ENCODE results near the gene OR8G5.
"Not testable (repeated sequence)": the region's sequence is repeated elsewhere in the genome, so short reads cannot be mapped to it uniquely, and the experiment has no call there.

The OR8G5 gene, protein sequence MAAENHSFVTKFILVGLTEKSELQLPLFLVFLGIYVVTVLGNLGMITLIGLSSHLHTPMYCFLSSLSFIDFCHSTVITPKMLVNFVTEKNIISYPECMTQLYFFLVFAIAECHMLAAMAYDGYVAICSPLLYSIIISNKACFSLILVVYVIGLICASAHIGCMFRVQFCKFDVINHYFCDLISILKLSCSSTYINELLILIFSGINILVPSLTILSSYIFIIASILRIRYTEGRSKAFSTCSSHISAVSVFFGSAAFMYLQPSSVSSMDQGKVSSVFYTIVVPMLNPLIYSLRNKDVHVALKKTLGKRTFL

DNA sequence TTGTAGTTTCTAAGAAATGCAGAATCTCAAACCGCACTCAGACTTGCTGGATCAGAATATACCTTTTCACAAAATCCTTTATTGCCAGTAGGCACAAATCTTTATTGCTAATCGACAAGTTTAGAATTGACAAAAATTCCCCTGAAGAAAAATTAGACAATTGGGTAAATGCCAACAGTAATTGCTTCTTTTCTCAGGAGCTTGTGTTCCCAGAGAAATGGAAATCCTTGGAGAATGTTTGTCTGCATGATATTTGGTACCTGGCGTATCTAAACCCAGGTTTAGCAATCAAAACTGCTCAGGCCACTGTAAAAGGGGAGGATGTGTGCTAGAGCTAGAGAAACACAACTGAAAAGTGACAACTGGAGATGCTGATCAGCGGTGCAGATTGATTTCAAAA, at the start of gene OR8G5:
Gene OR8G5, plus strand, starts transcription at position 301 of the 400 bp plus-strand sequence. CDS start 8,556 bp downstream, outside the sequence.
- in situ Hi-C loops (cut with MboI; ENCODE audit: low sequenced_read_pairs): no loop called here

DNA sequence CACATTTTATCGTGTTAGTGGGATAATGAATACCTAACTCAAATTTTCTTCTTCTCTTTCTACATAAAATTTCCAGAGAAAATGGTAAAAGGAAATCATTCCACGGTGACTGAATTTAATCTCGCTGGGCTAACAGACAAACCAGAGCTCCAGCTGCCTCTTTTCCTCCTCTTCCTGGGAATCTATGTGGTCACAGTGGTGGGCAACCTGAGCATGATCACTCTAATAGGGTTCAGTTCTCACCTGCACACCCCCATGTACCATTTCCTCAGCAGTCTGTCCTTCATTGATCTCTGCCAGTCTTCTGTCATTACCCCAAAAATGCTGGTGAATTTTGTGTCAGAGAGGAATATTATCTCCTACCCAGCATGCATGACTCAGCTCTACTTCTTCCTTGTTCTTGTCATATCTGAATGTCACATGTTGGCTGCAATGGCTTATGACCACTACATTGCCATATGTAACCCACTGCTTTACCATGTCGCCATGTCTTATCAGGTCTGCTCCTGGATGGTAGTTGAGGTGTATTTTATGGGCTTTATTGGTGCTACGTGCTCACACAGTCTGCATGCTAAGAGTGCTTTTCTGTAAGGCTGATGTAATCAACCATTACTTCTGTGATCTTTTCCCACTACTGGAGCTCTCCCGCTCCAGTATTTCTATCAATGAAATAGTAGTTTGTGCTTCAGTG, 48.9 kb upstream of the OR8G5 start:
- in situ Hi-C loops (cut with MboI; ENCODE audit: low sequenced_read_pairs): no loop called here

DNA sequence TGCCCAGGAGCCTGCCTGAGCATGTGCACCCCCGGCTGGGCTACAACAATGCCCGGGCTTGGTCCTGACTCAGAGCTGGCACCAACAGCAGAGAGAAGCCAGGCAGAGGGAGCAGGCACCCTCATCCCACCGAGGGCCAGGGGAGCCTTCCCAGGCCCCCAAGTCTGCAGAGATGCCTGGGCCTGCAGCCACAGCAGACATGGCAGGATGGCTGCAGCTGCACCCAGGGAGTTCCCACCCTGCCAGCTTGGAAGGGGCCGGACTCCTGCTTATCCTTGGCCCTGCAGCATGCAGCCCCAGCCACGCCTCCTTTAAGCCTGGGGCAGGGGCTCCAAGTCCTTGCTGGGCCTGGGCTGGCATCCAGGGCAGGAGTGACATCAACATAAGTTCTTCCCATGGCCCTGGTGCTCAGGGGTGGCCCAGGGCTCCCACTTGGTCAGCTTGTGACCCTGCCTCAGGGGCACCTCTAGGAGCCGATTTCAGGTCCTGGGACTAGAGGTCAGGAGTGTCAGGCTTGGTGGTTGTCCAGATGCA, 46.3 kb upstream of the OR8G5 start:
- in situ Hi-C loops (cut with MboI; ENCODE audit: low sequenced_read_pairs): no loop called here

DNA sequence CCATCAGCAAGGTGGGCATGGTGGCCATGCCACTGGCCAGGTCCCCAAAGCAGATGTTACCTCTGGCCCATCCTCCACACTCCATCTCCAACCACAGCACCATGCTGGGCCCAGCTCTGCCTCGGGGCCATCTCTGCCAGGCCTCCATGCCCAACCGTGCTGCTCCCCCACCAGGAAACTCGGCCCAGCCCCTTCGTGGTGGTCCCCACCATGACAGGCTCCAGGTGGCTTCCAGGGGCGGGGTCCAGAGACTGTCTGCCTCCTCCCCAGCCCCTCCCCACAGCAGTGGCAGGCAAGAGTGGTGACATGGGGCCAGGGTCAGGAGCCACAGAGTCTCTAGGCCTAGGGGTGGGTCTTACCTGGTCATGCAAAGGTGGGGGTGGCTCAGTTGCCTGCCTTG, 45.8 kb upstream of the OR8G5 start:
- in situ Hi-C loops (cut with MboI; ENCODE audit: low sequenced_read_pairs): no loop called here

DNA sequence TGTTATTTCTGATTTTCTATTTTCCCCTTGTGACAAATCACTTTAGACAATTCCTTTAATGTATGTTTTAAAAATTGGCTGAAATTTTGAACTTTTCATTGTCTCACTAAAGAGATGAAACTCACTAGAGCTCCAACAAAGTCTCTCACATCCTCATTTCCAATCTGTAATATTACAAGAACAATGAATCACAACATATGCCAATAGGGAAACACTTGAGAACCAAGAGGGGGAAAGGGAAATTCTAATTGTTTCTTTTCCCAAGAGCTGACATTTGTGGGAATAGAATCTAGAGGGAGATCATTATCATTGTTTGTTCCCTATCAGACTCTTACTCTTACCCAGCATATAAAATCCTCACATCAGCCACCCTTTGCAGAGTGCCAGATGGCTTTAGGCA, 44.9 kb upstream of the OR8G5 start:
- in situ Hi-C loops (cut with MboI; ENCODE audit: low sequenced_read_pairs): no loop called here

DNA sequence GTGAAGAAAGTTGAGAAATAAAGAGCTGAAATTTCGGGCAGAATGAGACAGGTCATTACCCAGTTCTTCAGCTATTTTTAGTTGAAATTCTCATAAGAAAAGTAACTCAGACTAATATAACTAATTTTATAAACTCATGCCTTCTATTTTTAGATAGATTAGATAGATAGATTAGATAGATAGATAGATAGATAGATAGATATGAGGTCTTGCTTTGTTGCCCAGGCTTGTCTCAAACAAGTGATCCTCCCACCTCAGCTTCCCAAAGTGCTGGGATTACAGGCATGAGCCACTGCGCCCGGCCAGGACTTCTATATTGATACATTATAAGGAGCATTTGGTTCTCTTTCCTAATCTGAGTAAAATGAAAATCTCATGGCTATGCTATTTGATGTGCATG, 42.1 kb upstream of the OR8G5 start:
- in situ Hi-C loops (cut with MboI; ENCODE audit: low sequenced_read_pairs): no loop called here

DNA sequence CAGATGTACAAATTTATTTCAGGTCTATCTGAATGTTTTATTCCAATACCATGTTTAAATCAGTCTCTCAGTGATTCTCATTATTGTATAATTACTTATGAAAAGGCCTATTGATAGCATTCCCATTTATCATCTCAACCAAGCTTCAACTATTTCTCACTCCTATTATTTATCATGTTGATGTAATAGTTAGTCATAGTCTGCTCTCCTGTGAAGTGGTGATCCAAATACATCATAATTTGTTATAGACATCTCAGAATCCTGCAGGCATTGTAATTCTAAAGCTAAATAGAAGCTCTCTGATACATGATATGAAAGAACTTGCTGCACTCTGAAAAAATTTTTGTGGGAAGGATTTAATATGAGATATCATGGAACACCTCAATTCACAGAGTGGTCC, 37.0 kb upstream of the OR8G5 start:
- in situ Hi-C loops (cut with MboI; ENCODE audit: low sequenced_read_pairs): no loop called here

DNA sequence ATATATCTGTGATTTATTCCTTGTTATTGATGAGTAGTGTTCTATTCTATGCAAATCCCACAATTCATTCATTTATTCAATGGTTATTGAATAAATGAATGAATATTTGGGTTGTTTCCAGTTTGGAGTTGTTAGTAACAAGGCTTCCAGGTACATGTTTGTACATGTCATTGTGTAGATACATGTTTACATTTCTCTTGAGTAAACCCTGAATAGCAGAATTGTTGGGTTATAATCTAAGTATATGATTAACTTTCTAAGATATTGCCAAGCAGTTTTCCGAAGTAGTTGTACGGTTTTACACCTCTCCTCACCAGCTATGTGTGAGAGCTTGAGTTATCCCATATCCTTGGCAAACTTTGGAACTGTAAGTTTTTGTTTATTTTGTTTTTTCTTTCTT, 33.8 kb upstream of the OR8G5 start:
- in situ Hi-C loops (cut with MboI; ENCODE audit: low sequenced_read_pairs): no loop called here

DNA sequence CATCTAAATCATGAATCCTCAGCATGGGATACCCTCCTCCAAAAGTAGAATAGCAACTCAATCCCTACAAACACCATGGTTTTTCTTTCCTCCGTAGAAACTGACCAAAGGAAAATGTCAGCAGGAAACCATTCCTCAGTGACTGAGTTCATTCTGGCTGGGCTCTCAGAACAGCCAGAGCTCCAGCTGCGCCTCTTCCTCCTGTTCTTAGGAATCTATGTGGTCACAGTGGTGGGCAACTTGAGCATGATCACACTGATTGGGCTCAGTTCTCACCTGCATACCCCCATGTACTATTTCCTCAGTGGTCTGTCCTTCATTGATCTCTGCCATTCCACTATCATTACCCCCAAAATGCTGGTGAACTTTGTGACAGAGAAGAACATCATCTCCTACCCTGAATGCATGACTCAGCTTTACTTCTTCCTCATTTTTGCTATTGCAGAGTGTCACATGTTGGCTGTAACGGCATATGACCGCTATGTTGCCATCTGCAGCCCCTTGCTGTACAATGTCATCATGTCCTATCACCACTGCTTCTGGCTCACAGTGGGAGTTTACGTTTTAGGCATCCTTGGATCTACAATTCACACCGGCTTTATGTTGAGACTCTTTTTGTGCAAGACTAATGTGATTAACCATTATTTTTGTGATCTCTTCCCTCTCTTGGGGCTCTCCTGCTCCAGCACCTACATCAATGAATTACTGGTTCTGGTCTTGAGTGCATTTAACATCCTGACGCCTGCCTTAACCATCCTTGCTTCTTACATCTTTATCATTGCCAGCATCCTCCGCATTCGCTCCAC, 31.4 kb upstream of the OR8G5 start:
- in situ Hi-C loops (cut with MboI; ENCODE audit: low sequenced_read_pairs): not testable (repeated sequence)

DNA sequence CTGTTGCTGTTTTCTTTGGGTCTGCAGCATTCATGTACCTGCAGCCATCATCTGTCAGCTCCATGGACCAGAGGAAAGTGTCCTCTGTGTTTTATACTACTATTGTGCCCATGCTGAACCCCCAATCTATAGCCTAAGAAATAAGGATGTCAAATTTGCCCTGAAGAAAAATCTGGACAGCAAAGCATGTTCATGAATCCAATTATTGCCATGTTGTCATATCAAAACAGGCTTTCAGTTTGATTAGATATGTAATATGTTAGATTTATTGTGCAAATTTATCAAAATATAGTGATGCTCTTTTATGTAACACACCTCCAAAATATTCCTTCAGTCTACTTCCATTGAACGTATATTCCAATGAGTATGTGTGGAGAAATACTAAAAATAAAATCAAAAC, 30.7 kb upstream of the OR8G5 start:
- in situ Hi-C loops (cut with MboI; ENCODE audit: low sequenced_read_pairs): no loop called here

DNA sequence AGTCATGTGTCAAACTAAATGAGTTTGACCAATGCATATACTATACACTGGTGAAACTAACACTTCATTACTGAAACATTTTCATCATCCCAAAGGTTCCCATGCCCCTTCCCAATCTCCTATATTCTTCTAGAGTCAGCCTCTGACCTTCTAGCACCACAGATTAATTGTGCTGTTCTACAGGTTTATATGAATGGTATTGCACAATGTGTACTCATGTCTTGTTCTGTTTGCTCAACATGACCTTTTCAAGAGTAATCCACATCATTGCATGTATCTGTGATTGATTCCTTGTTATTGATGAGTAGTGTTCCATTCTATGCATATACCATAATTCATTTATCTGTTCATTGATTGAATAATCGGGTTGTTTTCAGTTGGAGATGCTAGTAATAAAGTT, 22.8 kb upstream of the OR8G5 start:
- in situ Hi-C loops (cut with MboI; ENCODE audit: low sequenced_read_pairs): no loop called here

DNA sequence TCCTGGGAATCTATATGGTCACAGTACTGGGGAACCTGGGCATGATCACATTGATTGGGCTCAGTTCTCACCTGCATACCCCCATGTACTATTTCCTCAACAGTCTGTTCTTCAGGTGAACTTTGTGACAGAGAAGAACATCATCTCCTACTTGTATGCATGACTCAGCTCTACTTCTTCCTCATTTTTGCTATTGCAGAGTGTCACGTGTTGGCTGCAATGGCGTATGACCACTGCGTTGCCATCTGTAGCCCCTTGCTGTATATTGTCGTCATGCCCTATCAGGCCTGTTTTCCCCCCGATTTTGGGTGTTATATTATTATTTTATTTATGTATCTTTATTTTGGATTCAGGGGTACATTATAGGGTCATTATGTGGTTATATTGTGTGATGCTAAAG, 17.7 kb upstream of the OR8G5 start:
- in situ Hi-C loops (cut with MboI; ENCODE audit: low sequenced_read_pairs): no loop called here

DNA sequence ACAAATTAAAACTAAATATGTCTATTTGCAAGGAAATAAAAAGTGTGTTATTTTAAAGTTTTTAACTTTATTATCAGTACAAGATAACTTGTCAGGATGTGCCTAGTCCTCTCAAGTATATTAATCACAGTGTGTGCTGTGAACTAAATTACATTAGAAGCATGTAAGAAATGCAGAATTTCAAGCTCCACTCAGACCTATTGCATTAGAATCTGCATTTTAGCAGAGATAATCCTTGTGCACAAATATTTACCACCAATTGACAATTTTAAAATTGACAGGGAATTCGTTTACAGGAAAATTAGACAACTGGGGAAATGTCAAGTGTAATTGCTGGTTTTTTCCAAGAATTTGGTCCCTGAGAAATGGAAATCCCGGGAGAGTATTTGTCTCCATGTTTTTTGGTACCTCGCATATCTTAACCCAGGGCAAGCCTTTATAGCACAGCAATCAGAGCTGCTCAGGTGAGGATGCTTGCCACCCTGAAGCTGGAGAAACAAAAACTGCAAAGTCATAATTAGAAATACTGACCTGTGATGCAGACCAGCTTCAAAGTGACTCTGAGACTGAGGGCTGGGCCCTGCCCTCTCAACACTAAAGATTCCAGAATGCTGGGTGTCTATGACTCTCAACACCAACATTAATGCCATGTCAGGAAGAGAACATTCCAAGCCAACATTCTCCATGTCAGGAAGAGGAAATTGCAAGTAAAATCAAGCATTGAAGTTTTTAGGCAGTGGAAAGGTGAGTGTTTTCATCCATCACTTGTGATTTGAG, 15.4 kb upstream of the OR8G5 start, which contains the start of gene OR8G1:
Gene OR8G1, plus strand, starts transcription at position 475 of the 777 bp plus-strand sequence. CDS start 8,581 bp downstream, outside the sequence.
- in situ Hi-C loops (cut with MboI; ENCODE audit: low sequenced_read_pairs): no loop called here

DNA sequence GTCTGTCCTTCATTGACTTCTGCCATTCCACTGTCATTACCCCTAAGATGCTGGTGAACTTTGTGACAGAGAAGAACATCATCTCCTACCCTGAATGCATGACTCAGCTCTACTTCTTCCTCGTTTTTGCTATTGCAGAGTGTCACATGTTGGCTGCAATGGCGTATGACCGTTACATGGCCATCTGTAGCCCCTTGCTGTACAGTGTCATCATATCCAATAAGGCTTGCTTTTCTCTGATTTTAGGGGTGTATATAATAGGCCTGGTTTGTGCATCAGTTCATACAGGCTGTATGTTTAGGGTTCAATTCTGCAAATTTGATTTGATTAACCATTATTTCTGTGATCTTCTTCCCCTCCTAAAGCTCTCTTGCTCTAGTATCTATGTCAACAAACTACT, 6.3 kb upstream of the OR8G5 start:
- in situ Hi-C loops (cut with MboI; ENCODE audit: low sequenced_read_pairs): not testable (repeated sequence)

DNA sequence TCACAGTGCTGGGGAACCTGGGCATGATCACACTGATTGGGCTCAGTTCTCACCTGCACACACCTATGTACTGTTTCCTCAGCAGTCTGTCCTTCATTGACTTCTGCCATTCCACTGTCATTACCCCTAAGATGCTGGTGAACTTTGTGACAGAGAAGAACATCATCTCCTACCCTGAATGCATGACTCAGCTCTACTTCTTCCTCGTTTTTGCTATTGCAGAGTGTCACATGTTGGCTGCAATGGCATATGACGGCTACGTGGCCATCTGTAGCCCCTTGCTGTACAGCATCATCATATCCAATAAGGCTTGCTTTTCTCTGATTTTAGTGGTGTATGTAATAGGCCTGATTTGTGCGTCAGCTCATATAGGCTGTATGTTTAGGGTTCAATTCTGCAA, 8.9 kb downstream of the OR8G5 start:
- in situ Hi-C loops (cut with MboI; ENCODE audit: low sequenced_read_pairs): not testable (repeated sequence)

DNA sequence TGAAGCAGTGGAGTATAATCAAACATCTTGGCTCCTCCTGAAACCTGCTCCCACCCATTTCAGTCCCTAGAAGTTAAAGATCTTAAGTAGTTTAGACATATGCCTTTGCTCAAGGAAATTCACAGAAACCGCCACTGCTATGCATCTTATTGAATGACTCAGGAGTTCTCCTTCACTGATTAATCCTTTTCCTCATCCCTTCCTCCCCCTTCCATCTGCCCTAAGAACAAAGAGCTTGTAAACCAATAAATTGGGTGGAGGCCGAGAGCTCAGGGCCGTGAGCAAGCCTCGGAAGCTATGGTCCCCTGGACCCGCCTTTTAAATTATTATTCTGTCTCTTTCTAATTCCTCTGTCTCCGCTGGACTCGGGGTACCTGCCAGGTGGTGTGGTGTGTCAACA, 14.7 kb downstream of the OR8G5 start:
- in situ Hi-C loops (cut with MboI; ENCODE audit: low sequenced_read_pairs): not testable (repeated sequence)

DNA sequence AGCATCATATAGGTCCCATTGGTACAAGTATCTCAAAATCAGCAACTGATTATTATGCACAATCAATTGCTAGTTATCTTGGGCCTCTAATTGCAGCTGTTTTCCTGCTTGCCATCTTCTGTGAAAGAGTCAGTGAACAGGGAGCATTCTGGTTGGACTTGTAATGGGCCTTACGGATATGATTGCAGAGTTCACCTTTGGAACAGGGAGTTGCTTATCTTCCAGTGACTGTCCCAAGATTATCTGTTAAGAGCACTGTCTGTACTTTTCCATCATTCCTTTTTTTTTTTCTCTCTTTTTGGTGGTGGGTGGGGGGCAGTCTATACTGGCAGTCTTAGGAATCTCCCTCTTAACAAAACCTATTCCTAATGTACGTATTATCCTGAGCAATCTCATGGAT, 17.8 kb downstream of the OR8G5 start:
- in situ Hi-C loops (cut with MboI; ENCODE audit: low sequenced_read_pairs): no loop called here

DNA sequence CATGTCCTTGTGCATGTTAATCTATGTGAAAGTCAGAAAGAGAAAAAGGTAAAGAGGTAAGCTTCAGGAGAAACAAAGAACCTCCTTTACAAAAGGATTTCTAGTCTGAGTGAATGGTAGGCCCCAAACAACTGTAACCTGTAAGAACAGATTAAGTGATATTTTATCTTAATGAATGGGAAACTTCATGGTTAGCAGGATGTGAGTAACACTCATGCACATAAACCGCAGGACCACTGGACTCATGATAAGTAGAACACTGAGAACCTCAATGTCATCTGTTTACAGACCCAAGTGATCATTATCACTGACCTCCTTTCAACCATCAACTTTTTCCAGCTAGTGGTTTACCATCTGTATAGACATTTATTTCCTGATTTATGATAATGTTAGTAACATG, 19.9 kb downstream of the OR8G5 start:
- in situ Hi-C loops (cut with MboI; ENCODE audit: low sequenced_read_pairs): no loop called here

DNA sequence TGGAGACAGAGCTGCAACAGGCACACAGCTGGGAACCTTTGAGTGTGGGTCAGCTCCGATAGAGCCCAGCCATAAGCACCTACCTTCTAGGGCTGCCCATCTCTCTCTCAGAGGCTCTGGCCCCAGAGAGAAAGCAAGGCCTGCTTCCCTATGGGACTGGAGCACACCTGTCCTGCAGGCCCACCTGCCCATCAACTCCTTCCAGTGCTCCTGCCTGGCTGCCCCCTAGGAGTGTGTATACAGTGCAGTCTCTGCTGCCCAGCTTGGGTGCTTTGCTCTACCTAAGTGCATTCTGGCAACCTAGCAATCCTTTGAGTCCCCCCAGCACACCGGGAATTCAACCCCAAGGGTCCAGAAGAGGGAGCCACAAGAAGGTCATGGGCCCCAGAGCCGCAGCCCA, 21.0 kb downstream of the OR8G5 start:
- in situ Hi-C loops (cut with MboI; ENCODE audit: low sequenced_read_pairs): no loop called here

DNA sequence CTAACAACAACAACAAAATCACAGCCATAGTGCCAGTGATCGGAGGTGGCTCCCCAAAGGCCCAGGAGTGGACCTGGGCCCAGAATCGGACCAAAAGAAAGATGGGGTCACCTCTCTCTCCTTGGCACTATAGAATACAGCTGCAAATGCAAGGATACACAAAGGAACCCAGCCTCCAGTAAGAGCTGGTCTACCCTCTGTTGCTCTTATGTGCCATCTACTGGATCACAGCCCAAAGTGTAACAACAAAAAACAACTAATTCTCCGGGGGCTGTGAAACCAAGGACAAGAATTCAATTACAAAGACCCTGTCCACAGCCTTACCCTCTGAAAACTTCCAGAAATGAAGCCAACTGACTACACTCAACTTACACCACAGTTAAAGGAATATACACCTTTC, 21.6 kb downstream of the OR8G5 start:
- in situ Hi-C loops (cut with MboI; ENCODE audit: low sequenced_read_pairs): no loop called here

DNA sequence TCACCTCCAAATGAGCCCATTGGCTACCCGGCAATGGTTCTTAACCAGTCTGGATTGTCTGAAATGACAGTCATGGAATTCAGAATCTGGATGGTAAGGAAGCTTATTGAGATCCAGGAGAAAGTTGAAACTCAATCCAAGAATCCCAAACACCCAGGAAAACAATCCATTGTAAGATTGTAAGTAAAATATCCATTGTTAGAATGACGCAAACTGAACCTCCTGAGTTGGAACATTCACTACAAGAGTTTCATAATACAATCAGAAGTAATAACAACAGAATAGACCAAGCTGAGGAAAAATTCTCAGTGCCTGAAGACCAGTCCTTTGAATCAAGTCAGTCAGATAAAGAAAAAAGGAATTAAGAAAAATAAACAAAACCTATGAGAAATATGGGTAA, 22.1 kb downstream of the OR8G5 start:
- in situ Hi-C loops (cut with MboI; ENCODE audit: low sequenced_read_pairs): no loop called here

Measured in HL-60/S4 treated with retinoic acid at 250 ng/mL for 4 days and 3 days (cell line).